NOMO-1 (cell line): ENCODE results near the gene SQSTM1.

Source experiments
- DNase-seq, 2 experiments: peaks; one replicate each; lab custom pipeline; 2025; ENCODE audit not compliant: unreplicated experiment in 2 of 2; lab: John Stamatoyannopoulos, UW

Gene SQSTM1

GRCh38 chr5:179841621-179842020 is 20.9 kb downstream of the SQSTM1 start:
- DNase-seq = no peak

DNA sequence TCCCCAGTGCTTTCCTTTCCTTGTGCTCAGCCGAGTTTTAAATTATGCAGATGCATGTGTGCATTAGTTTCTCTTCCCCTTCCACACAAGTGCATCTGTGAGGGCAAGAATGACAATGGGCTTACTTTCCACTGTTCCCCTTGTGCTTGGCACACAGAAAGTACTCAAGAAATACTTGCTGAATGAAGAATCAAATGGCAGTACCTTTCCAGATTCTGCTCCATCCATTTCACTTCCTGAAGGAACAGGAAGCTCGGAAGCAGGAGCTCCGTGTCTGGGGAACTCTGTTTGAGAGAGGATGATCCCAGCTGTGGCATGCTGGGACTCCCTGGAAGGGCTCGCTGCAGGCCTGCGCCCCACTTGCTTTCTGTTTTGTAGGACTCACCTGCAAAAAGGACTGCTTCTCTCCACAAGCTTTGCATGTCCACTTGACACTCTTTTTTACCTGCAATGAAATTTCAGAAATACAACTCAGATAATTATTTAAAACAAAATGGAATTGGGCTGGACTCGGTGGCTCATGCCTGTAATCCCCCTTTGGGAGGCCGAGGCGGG is 32.4 kb downstream of the SQSTM1 start:
- DNase-seq = peak; percentile 45 to 77

DNA sequence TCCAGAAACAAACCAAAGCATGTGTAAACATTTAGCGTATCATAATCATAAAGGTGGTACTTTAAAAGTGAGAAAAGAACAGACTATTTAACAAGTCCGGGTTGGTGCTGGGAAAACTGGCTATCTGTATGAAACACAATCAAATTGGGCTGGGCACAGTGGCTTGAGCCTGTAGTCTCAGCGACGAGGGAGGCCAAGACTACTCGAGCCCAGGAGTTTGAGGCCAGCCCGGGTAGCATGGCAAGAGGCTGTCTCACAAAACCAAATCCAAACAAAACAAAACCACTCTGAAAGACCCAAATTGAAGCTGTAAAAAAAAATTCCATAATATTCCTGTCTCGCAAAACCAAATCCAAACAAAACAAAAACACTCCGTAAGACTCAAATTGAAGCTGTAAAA is 33.7 kb downstream of the SQSTM1 start:
- no peak for DNase-seq

DNA sequence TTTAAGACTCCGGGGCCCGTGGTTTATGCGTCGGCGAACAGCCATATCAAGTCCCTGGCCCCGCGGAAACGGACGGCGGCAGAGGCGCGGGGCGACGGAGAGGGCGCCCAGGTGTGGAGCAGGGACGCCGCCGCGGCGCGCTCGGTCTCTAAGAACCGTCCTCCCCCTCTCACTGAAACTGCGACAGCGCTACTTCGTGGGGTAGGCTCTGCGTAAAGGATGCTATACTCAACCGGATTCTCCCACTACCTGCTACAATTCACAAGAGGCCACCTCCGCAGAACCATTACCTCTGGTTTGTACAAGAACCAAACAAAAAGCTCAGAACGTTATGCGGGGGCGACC is 37.5 kb downstream of the SQSTM1 start:
- DNase-seq = peak; percentile 10 to 39

- DNase-seq = peak; percentile 94 to 97
Observed at GRCh38 chr5:179858586-179859427, 38.1 kb downstream of the SQSTM1 start, which contains the start of gene MRNIP. TSS of gene MRNIP (minus strand) at chr5:179858817. CDS start at chr5:179858796, 21 bp downstream.

DNA sequence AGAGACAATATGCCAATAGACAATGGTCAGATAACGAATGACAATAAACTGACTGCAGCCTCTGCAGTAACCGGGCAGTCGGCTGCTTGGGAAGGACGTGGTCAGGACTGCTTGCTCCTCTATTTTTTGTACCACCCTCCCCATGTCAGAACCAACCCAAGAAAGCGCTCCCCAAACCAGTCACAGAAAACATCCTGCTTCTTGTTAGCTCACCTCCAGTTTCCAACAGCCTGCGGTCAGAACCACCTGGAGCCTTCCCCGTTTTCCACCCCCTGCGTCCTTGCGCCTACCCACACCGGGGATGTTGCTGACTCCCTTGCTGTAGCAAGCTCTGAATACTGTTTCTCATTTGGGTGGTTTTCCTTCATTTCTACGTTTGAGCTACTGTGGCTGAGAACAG is 39.6 kb downstream of the SQSTM1 start:
- no peak for DNase-seq

- DNase-seq = no peak
Observed at GRCh38 chr5:179862296-179862695, 41.6 kb downstream of the SQSTM1 start.

DNA sequence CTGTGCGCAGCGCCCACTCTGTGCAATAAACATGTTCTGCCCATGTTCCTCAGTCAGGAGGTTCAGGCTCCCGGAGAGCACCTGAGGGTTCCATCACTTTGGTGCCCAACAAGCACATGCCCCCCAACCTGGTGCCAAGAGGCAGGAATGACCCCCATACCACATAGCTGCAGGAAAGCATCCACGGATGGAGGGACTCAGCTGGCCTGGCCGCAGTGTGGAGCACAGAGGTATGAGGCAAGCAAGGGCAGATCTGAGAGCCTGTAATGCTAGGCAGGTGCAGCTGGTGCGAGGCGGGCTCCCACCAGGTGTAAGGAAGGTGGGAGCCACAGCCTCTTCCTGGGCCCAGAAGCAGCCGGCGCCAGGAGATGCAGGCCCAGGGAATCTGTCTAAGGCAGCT is 42.2 kb downstream of the SQSTM1 start:
- DNase-seq = no peak

GRCh38 chr5:179863449-179864085 is 42.9 kb downstream of the SQSTM1 start:
- DNase-seq = no peak

GRCh38 chr5:179864686-179865085 is 44.0 kb downstream of the SQSTM1 start:
- no peak for DNase-seq

DNA sequence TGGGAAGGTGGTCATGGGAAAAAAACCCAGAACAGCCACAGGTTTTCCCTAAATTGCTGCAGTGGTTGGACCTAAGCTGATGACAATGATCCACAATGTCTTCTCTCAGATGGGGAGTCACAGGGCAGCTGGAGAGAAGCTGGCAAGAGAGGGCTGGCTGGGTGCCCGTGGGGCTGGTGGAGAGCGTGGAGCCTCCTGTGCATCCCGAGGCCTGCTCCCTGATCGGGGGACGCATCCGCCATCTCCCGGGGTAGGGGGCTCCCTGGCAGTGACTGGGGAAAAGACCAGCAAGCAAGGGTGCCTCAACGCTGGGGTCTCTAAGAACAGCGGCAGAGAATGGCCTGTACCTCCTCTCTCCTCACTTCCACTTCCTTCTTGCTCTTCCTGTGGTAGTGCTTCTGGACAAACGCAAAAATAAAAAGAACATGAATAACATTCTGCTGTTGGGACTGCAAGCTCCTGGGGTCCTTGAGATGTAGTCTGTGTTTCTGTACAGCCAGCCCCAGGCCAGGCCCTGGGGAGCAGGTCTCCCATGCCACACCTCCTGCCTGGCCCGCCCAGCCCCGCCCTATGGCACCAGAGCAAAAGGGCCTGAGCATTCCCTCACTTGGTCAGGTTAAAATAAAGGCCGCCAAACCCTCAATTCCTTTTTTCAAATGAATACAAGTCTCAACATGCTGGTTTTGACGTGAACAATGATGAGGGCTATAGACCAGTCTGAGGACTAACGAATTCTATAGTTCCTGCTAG is 45.0 kb downstream of the SQSTM1 start:
- no peak for DNase-seq

DNA sequence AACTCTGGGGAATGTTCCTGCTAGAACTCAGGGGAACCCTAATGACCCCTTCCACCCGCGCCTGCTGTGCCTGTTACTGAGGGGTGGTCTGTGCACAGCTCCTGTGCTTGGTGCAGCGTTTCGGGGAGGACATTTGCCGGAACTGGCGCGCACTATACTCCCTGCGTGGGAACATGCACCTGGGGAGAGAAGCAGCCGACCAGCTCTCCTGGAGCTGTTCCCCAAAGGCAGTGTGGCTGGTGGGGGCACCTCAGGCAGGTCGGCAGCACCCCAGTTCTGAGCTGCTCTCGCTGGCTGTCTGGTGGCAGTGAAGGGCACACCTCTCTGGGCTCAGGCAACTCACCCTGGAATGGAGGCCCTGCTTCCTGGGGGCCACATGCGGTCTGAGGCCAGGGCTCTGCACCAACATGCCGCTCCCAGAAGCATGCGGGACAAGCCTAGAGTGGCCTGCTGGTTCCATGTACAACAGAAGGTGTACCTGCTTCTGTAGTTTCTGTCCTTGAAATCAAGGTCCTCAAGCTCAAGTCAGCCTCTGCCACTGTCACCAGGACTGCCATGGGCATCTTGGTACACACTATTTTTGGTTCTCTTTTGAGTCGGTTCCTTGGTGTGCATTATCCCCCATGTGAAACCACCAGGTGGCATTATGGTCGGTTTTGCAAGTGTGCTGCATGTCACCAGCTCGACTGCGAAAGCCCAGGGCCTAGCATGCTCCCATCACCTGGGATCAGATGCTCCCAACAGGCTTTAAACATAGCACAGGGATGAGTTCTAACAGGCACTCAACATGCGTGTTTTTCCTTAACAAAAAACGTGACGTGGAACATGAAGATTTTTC is 45.8 kb downstream of the SQSTM1 start:
- DNase-seq = no peak

- no peak for DNase-seq
Observed at GRCh38 chr5:179867079-179867465, 46.4 kb downstream of the SQSTM1 start.

DNA sequence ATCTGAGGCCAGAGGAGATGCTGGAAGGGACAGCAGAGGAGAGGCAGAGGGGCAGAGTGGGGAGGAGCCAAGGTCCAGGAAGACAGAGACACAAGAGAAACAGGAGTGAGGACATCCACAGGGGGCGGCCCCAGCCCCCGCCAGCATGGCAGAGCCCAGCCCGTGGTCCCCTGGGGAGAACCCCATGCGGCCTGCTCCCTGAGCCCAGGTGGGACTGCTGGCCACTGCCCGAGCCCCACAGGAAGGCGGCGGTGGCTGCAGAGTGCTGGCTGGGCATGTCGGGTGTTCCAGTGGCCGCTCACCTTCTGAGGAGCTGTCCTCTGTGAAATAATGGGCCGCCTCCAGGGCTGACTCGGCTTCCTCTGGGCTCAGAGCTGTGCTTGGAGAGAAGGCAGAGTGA is 46.8 kb downstream of the SQSTM1 start:
- no peak for DNase-seq

- no peak for DNase-seq
Observed at GRCh38 chr5:179868541-179868940, 47.8 kb downstream of the SQSTM1 start.

- no peak for DNase-seq
Observed at GRCh38 chr5:179869101-179869500, 48.4 kb downstream of the SQSTM1 start.

DNA sequence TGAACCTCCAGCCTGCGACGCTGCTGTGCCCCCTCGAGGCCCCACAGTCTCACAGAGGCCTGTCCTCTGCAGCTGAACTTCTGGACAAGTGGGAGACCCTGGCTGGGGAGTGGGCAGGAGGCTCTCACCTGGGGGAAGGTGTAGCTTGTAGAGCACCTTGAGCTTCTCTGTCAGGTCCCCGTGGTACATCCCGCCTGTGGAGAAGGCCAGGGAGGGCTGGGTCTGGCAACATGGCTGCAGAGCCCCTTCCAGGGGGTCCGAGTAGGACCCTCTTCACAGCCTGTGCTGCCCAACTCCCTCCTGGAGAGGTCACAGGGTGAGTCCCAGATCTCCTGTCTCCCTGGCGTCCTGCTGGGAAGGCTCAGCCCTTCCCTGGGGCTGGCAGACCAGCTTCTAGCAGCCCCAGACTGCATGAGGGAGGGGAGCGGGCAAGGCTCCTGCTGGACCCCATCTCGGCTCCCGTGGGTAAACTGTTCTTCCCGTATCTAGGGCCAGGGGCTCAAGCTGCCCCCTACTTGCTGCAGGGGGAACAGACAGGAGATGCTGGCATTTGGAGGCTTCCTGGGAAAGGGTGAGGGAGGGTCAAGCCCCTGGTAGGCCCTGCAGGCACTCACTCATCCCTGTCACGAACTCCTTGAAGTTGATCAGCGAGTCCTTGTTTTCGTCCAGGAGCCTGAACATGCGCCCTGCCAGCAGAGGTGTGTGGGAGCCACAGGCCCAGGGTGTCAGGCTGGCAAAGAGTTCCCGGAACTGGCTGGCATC is 49.1 kb downstream of the SQSTM1 start:
- DNase-seq = no peak

DNA sequence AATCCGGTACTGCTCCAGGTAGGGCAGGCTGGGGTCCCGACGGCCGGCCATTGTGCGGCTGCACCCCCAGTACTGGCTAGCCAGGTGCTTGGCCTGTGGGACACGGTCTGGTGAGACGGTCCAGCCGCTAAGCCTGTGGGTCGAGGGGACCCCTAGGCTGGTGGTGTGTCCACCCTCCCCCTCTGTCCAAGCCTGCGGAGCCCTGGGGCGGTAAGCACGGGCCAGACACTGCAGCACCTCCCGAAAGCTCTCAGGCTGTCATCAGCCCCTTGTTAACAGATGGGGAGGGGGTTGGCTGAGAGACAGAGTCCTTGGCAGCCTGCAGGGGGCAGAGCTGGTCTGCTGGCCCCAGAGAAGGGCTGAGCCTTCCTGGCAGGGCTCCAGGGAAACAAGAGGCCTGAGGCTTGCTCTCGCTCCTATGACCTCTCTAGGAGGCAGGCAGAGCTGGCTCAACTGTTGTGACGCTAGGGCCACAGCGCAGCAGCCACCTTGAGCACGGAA is 49.7 kb downstream of the SQSTM1 start:
- DNase-seq = no peak

- DNase-seq = no peak
Observed at GRCh38 chr5:179870952-179871351, 50.2 kb downstream of the SQSTM1 start.
